MM.1S (cell line): ENCODE results near the gene CNTFR.

Experiments used
- CTCF ChIP-seq: fragments of 300-600 bp; sonication (generic); IDR thresholded peaks from 2 replicates; pipeline ENCODE4 v1.5.1; 2016; ENCODE audit warnings: antibody characterized with exemption, low read length, mixed read lengths
- EZH2phosphoT487 ChIP-seq: fragments of 300-600 bp; sonication (generic); IDR thresholded peaks from 2 replicates; pipeline ENCODE4 v1.6.1; 2018; ENCODE audit warnings: antibody characterized with exemption, low read length

DNA sequence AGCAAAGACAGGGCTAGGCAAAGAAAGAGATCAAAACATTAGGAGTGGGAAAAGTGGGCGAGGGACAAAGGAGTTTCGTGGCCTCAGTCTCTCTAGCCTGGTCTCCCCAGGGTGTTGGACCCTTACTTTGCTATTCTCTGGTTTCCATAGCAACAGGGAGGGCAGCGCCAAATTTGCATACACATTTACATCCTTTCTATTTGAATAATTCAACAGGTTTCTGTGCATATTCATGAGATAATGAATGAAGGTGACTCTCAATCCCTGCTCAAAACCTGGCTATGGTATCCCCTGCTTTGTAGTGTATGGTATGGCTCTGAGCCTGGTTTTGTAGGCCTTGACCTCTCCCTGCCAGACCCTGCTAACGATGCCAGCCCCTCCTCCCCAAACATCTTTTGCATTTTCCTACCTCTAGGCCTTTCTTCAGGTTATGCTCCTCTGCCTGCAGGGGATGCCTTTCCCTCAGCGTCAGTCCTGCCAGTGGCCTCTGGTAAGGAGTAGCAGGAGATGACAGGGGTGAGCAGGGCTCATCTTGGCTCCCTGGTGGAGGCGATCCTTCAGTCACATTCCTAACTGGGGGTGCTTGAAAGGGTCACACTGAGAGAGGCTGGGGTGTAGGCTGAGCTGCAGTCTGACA, 12.5 kb upstream of the CNTFR start:
- TF ChIP-seq EZH2phosphoT487 (no peak), CTCF (no peak)
